Fibroblast of skin of left quadriceps (primary cell): Measurements from ENCODE around the gene F9.
"Not testable (repeated sequence)": the region's sequence is repeated elsewhere in the genome, so short reads cannot be mapped to it uniquely, and the experiment has no call there.

ENCODE experiments used
- DNase-seq, 2 experiments: peaks; one replicate each; pipeline ENCODE4 v3.0.0-alpha.2; 2013; ENCODE audit warnings: low read depth in 2 of 2

The F9 gene

GRCh38 chrX:139530550-139530949, at the start of gene F9:
Gene F9, plus strand, starts transcription at chrX:139530739. Its CDS starts 26 bp downstream, at chrX:139530765.
- DNase-seq: no peak

- no peak for DNase-seq
Measured at GRCh38 chrX:139483699-139484098, 46.8 kb upstream of the F9 start.

- DNase-seq: no peak
Measured at GRCh38 chrX:139484591-139484990, 45.9 kb upstream of the F9 start.

DNA sequence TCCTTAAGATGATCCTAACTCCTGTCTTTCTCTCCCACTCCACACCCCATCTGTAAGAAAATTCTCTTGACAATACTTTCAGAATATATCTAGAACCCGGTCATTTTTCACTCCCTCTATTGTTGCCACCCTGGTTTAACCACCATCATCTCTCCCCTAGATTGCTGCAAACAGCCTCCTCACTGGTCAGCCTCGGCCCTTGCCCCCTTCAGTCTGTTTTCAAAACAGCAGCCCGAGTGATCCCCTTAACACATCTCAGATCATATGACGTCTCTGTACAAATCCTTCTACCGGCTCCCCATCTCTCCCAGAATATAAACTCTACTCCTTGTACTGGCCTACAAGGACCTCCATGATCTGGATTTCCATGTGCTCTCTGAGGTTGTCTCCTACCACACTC, 35.2 kb upstream of the F9 start:
- no peak for DNase-seq

- no peak for DNase-seq
Measured at GRCh38 chrX:139506333-139506732, 24.2 kb upstream of the F9 start.

GRCh38 chrX:139508099-139508498, 22.4 kb upstream of the F9 start:
- no peak for DNase-seq

DNA sequence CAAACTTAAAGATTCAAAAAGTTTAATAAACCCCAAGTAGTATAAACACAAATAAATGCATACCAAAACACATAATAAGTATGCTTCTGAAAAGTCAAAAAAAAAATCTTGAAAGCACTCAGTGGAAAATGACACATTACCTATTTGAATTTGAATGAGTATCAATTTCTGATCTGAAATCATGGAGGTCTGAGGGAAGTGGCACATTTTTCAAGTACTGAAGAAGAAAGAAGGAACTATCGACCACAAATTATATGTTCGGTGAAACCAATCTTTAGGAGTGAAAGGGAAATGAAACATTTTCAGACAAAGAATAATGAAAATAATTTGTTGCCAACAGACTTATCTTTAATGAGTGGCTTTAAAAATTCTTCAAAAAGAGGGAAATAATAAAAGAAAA, 12.1 kb upstream of the F9 start:
- no peak for DNase-seq

DNA sequence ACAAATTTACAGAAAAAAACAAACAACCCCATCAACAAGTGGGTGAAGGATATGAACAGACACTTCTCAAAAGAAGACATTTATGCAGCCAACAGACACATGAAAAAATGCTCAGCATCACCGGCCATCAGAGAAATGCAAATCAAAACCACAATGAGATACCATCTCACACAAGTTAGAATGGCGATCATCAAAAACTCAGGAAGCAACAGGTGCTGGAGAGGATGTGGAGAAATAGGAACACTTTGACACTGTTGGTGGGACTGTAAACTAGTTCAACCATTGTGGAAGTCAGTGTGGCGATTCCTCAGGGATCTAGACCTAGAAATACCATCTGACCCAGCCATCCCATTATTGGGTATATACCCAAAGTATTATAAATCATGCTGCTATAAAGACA, 1.7 kb upstream of the F9 start:
- DNase-seq: not testable (repeated sequence)

- DNase-seq: no peak
Measured at GRCh38 chrX:139532834-139533233, 2.3 kb downstream of the F9 start.

GRCh38 chrX:139533444-139533843, 2.9 kb downstream of the F9 start:
- DNase-seq: no peak

- DNase-seq: no peak
Measured at GRCh38 chrX:139538907-139539790, 8.6 kb downstream of the F9 start.

DNA sequence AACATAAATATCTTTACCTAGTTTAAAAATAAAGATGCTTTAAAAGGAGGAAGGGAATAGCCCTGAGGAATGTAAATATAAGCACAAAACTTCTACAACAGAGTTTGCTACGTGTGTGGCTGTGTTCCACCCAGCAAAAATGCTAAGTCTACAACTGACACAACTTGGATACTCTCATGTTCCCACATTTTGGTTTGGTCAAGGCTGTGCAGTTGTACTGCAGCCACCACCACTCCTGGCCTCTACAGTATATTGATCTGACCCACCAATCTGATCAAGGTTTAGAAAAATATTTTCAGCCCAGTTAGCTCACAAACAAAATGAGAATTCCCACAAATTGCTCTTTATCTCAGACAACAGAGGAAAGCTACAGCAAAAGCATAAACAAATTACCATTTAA, 12.1 kb downstream of the F9 start:
- no peak for DNase-seq

- no peak for DNase-seq
Measured at GRCh38 chrX:139543920-139544319, 13.4 kb downstream of the F9 start.

- DNase-seq: no peak
Measured at GRCh38 chrX:139544591-139544990, 14.1 kb downstream of the F9 start.

DNA sequence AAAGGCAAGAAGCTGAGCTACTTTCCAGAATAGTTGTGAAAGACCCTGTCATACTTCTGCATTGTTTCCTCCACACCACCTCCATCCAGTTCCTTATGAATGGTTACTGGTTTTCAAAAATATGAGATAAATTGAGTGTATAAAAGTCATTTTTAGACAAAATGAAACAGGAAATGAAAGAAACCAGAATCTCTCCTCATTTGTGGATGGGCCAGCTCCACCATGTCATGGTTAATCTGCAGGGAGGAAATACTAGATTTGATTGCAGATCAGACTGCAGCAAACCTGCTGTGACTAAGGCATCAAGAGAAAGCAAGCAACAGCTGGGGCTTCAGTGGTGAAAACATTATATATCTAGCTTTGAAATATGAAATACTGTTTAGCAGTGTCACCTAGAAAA, 23.8 kb downstream of the F9 start:
- DNase-seq: no peak

- DNase-seq: no peak
Measured at GRCh38 chrX:139554991-139555675, 24.6 kb downstream of the F9 start.

DNA sequence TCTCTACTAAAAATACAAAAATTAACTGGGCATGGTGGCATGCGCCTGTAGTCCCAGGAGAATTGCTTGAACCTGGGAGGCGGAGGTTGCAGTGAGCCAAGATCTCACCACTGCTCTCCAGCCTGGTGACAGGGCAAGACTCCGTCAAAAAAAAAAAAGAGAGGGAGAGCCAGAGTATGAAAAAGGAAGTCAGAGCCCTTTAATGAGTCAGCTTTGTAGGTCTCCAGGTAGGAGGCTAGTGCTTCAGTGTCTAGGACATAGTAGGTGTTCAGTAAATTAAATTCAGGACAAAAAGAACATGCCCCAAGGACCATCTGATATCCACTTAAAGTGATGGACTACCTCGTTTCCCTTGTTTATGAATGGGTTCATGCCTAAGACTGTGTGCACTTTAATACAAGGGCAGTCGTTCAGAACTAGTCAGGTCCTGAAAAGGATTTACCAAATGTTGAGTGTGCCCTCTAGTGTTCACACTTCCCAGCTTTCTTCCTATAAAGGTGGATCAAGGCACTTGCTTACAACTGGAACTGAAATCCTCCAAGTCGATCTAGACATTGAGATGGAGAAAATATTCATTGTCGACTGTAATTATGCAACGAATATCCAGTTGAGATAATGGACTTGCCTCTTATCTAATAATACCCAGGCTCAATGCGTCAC, 29.0 kb downstream of the F9 start:
- no peak for DNase-seq

GRCh38 chrX:139560221-139560620, 29.7 kb downstream of the F9 start:
- no peak for DNase-seq

GRCh38 chrX:139563251-139563650, 32.7 kb downstream of the F9 start:
- DNase-seq: no peak

GRCh38 chrX:139566981-139567380, 36.4 kb downstream of the F9 start:
- DNase-seq: no peak

DNA sequence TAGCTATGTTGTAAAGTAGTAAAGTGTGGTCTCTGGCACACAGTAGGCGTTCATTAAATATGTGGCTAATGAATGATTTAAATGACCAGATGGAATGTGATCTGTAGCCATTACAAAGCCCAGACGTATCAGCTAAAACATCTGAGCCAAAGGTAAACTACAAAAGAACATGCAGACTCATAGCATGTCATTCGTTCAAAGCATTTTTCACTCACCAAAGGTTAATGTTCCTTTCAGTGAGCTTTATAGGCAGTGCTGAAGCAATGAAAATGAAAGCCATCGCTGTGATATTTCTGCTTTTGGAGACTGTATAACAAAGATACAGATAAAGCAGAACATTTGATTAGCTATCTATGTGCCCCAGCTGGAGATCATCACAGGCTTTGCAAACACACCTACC, 50.5 kb downstream of the F9 start:
- DNase-seq: no peak

- DNase-seq: no peak
Measured at GRCh38 chrX:139585613-139586012, 55.1 kb downstream of the F9 start.

GRCh38 chrX:139596068-139596467, 65.5 kb downstream of the F9 start:
- no peak for DNase-seq
